Kidney (tissue), 14 donors: ENCODE results near the gene YPEL3. TPM values are rescaled to one million over a fixed set of nuclear protein-coding genes. Genes with fewer than 3 reads are reported as not detected.

Experiments
- DNase-seq, 5 donors: peaks; one replicate each; pipeline ENCODE4 v3.0.0-alpha.2; 2013 to 2020
- FAIRE-seq: peaks from 2 replicates; lab custom pipeline; 2012; peaks lifted over from hg19 to GRCh38; lab: Jason Lieb, UNC
- H3K27ac ChIP-seq, 2 donors: one replicate each; pipeline ENCODE4 v1.7.0; 2013; ENCODE audit warnings: low read depth in 2 of 2, low read length in 2 of 2, inconsistent platforms in 1 of 2
- H3K27me3 ChIP-seq: one replicate; pipeline ENCODE4 v1.7.1; 2013; ENCODE audit warnings: low read length, inconsistent platforms; ENCODE audit not compliant: control insufficient read depth, insufficient read depth
- H3K36me3 ChIP-seq, 3 donors: one replicate each; pipeline versions ENCODE4 v1.7.0 to v1.7.1; 2013; ENCODE audit warnings: low read length in 3 of 3, control low read depth in 1 of 3, inconsistent platforms in 1 of 3; ENCODE audit not compliant: insufficient read depth in 3 of 3, control insufficient read depth in 2 of 3
- H3K4me1 ChIP-seq, 3 donors: one replicate each; pipeline versions ENCODE4 v1.7.0 to v1.7.1; 2013; ENCODE audit warnings: low read length in 3 of 3, inconsistent platforms in 1 of 3, low read depth in 1 of 3; ENCODE audit not compliant: control insufficient read depth in 2 of 3, insufficient read depth in 2 of 3
- H3K4me3 ChIP-seq, 3 donors: one replicate each; pipeline versions ENCODE4 v1.7.0 to v1.8.1; 2013; ENCODE audit warnings: low read length in 3 of 3, control low read depth in 1 of 3, inconsistent platforms in 1 of 3
- H3K9ac ChIP-seq, 3 donors: one replicate each; pipeline versions ENCODE4 v1.7.0 to v1.7.1; 2013; ENCODE audit warnings: low read length in 3 of 3, control low read depth in 1 of 3, inconsistent platforms in 1 of 3
- H3K9me3 ChIP-seq, 3 donors: one replicate each; pipeline versions ENCODE4 v1.7.0 to v1.7.1; 2013; ENCODE audit warnings: low read length in 3 of 3, control low read depth in 1 of 3, inconsistent platforms in 1 of 3; ENCODE audit not compliant: control insufficient read depth in 2 of 3, insufficient read depth in 1 of 3
- intact Hi-C: fragments of 100-400 bp; cut with DNase I; formaldehyde crosslinking; loops from one replicate; pipeline ENCODE4 v1.11.1; 2022
- polyA plus RNA-seq: library from polyadenylated mRNA; stranded (reverse); fragments of 350-450 nt; fragmentation: Illumina TruSeq; extraction: RNeasy Lipid Tissue Mini Kit (QIAGEN cat#74804); gene quantifications from one replicate; pipeline ENCODE4 v1.2.3, GENCODE V29; 2014; ENCODE audit warnings: low read depth, low replicate concordance; ENCODE audit not compliant: insufficient read depth
- total RNA-seq: library from RNA; stranded (reverse); fragmentation: NEBNext Ultra II Directional; extraction: Animal tissue kit (Norgen Biotek cat#: 25700); gene quantifications from one replicate; pipeline ENCODE4 v1.2.1, GENCODE V29; 2021
- TF ChIP-seq, protein P1 (sequence below): IDR thresholded peaks from 3 replicates; pipeline ENCODE4 v1.5.1; 2012; ENCODE audit warnings: mild to moderate bottlenecking, moderate library complexity, borderline replicate concordance; ENCODE audit not compliant: insufficient read depth; ENCODE audit errors: extremely low read depth
- donor health status: control.
- donor health status: control.
- donor health status: control.
- donor health status: control.
- donor health status: control.
- donor health status: DM: yes; HTN: yes; CAD: no.
- donor health status: Normal renal cell carcinoma (clear cell type).

The YPEL3 gene
- total and polyA plus RNA-seq, 2 donors from 2014 or later = 40.0 to 107 TPM

DNA sequence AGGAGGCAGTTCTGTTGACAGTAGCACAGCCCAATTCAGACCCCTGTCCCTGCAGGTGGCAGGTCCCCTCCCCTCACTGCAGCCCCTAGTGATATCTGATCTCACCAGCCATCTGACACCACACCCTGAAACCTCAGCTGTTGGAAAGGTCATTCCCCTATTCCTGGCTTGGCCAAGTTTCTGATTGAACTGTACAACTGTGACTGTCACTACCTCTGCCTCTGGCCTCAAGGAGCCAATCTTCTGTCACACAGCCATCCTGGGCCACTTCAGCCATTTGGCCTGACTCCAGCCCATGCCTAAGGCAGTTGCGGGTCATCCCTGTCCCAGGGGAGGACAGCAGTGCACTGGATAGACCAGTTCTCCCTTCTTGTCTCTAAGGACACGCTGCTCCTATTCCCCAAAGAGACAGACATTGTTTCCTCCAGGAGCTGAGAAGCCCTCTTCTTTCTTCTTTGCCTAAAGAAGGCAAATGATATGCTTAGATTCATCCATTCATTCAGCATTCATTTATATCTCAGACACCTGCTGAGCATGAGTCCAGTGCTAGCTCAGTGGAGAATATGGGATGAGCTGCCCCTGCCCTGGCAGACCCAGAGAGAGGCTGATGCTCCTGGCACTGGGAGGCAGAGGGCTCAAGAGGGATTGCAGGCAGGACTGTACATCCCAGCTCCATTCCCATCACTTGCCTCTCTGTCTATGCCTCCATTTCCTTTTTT is 35.0 kb downstream of the YPEL3 start:
- Histone ChIP-seq H3K9me3 (no peaks in the 10 kb centered on the region), H3K27ac (no peak overlapping the region), H3K27me3 (no peaks in the 10 kb centered on the region), H3K9ac (no peak overlapping the region), H3K4me3 (no peak overlapping the region), H3K36me3 (no peaks in the 10 kb centered on the region), H3K4me1 (peaks cover 0 to 13% (median 9%) of the 10 kb centered on the region in 3 donors)
- TF ChIP-seq, protein P1, sequence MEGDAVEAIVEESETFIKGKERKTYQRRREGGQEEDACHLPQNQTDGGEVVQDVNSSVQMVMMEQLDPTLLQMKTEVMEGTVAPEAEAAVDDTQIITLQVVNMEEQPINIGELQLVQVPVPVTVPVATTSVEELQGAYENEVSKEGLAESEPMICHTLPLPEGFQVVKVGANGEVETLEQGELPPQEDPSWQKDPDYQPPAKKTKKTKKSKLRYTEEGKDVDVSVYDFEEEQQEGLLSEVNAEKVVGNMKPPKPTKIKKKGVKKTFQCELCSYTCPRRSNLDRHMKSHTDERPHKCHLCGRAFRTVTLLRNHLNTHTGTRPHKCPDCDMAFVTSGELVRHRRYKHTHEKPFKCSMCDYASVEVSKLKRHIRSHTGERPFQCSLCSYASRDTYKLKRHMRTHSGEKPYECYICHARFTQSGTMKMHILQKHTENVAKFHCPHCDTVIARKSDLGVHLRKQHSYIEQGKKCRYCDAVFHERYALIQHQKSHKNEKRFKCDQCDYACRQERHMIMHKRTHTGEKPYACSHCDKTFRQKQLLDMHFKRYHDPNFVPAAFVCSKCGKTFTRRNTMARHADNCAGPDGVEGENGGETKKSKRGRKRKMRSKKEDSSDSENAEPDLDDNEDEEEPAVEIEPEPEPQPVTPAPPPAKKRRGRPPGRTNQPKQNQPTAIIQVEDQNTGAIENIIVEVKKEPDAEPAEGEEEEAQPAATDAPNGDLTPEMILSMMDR = no peak
- no peak for FAIRE-seq
- DNase-seq = peak in 2 of 5 donors; percentile 31 to 42
- intact Hi-C loops = no loop called here

DNA sequence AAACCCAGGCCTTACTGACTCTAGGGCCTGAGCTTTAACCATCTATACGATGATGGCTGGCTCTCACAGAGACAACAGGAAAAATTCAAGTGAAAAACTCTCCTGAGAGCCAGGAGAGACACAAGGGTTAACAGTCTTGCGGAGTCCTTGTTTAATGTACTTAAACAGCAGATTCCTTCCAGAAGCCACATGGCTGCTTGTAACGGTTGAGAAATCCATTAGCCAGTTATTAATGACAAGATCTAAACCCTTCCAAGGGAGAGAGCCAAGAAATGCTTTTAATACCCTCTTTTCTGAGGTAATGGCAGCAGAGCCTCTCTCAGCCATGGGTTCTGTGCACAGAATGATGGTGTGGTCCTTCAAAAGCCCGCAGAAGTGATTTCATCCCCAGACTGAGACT is 35.7 kb downstream of the YPEL3 start:
- FAIRE-seq (no peak), DNase-seq (no peak)
- Histone ChIP-seq H3K9ac (no peak overlapping the region), H3K27ac (no peak overlapping the region), H3K4me1 (peaks cover 0 to 13% (median 9%) of the 10 kb centered on the region in 3 donors), H3K4me3 (no peak overlapping the region), H3K9me3 (no peaks in the 10 kb centered on the region), H3K36me3 (no peaks in the 10 kb centered on the region), H3K27me3 (no peaks in the 10 kb centered on the region)
- intact Hi-C loops = no loop called here
- TF ChIP-seq, protein P1 = no peak

DNA sequence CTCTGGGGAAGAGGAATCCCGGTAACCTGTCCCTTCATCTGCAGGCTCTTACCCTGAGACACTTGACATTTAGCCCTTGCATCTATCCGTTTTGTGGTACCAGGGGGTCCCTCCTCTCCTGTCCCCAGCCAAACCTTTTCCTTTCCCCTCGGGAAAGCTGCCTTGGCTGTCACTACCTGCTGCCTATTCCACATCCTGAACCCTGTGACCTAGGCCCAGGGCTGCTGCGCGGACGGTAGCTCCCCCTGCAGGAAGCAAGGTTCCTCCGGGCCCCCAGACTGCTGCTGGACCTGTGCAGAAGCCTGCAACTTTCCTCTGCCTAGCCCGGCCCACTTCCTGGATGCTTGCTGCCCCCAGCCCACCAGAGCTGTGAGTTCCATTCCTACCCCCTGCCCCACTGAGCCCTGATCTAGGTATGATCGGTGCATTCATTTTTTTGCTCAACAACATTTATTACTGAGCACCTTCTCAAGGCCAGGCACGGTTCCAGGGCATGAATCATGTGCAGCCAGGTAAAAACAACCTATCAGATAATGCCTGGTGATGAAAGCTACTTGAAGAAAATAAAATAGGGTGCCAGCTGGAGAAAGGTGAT is 41.0 kb downstream of the YPEL3 start:
- Histone ChIP-seq H3K9ac (no peak overlapping the region), H3K4me3 (no peak overlapping the region), H3K4me1 (peaks cover 0 to 8% (median 4%) of the 10 kb centered on the region in 3 donors), H3K27ac (no peak overlapping the region), H3K27me3 (no peaks in the 10 kb centered on the region), H3K36me3 (no peaks in the 10 kb centered on the region), H3K9me3 (no peaks in the 10 kb centered on the region)
- FAIRE-seq = no peak
- intact Hi-C loops = no loop called here
- TF ChIP-seq, protein P1 = peak; percentile 6
- DNase-seq = peak in 2 of 5 donors; percentile 25 to 61
